ENCODE measurements around the gene CDC42. TPM values are rescaled to one million over a fixed set of nuclear protein-coding genes. Genes with fewer than 3 reads are reported as not detected.

The CDC42 gene
- total and polyA plus RNA-seq, 2 experiments from 2014 or later, result 69.7 to 358 TPM

- TF ChIP-seq EZH2phosphoT487 (IDR thresholded peaks at IDR 0.05; ENCODE audit: low read depth, severe bottlenecking, unreplicated experiment) (no peak), EZH2 (IDR thresholded peaks at IDR 0.05; ENCODE audit: borderline replicate concordance) (no peak), CTCF (IDR thresholded peaks at IDR 0.05; ENCODE audit: poor library complexity) (no peak)
- Histone ChIP-seq H3K4me2 (no peak overlapping the region), H4K20me1 (ENCODE audit: insufficient read depth, poor library complexity, severe bottlenecking) (no peaks in the 10 kb centered on the region), H2AFZ (no peak overlapping the region), H3K27ac (no peak overlapping the region), H3K4me3 (no peak overlapping the region), H3K9me3 (ENCODE audit: low read depth) (no peaks in the 10 kb centered on the region), H3K36me3 (replicated peaks; ENCODE audit: insufficient read depth, low read depth) (no peaks in the 10 kb centered on the region), H3K4me1 (ENCODE audit: insufficient read depth) (no peaks in the 10 kb centered on the region), H3K79me2 (no peaks in the 10 kb centered on the region), H3K9me2 (replicated peaks; ENCODE audit: insufficient read depth) (no peaks in the 10 kb centered on the region), H3K27me3 (no peaks in the 10 kb centered on the region)
- WGBS (ENCODE audit: low lambda C conversion rate, missing lambda C conversion rate), result 93% methylated on average over 9 of the region's 9 CpGs
- no peak for DNase-seq (ENCODE audit: low spot score)
Measured at GRCh38 chr1:22123901-22124404, 71.4 kb downstream of the CDC42 start.

GRCh38 chr1:22124592-22125229, 72.2 kb downstream of the CDC42 start:
- H3K9me3 ChIP-seq (ENCODE audit: low read depth), result no peaks in the 10 kb centered on the region

GRCh38 chr1:22126531-22126930, 74.0 kb downstream of the CDC42 start:
- H3K9me2 ChIP-seq (replicated peaks; ENCODE audit: insufficient read depth), result no peaks in the 10 kb centered on the region
- TF ChIP-seq CTCF (IDR thresholded peaks at IDR 0.05; ENCODE audit: poor library complexity) (no peak), EZH2phosphoT487 (IDR thresholded peaks at IDR 0.05; ENCODE audit: low read depth, severe bottlenecking, unreplicated experiment) (no peak), EZH2 (IDR thresholded peaks at IDR 0.05; ENCODE audit: borderline replicate concordance) (no peak)
- no peaks in the 10 kb centered on the region for H3K36me3 ChIP-seq (replicated peaks; ENCODE audit: insufficient read depth, low read depth)
- 94% methylated on average over 12 of the region's 12 CpGs for WGBS (ENCODE audit: low lambda C conversion rate, missing lambda C conversion rate)
- no peak overlapping the region for H3K27ac ChIP-seq
- no peaks in the 10 kb centered on the region for H3K4me1 ChIP-seq (ENCODE audit: insufficient read depth)
- no peaks in the 10 kb centered on the region for H3K27me3 ChIP-seq
- H2AFZ ChIP-seq, result no peak overlapping the region
- no peak overlapping the region for H3K4me2 ChIP-seq
- H3K79me2 ChIP-seq, result no peaks in the 10 kb centered on the region
- DNase-seq (ENCODE audit: low spot score), result no peak
- H3K9me3 ChIP-seq (ENCODE audit: low read depth), result no peaks in the 10 kb centered on the region
- no peaks in the 10 kb centered on the region for H4K20me1 ChIP-seq (ENCODE audit: insufficient read depth, poor library complexity, severe bottlenecking)
- H3K4me3 ChIP-seq, result no peak overlapping the region

More at GRCh38 chr1:22124592-22125229, 72.2 kb downstream of the CDC42 start:
- Histone ChIP-seq H3K9me2 (replicated peaks; ENCODE audit: insufficient read depth) (no peaks in the 10 kb centered on the region), H2AFZ (no peak overlapping the region), H3K4me3 (no peak overlapping the region), H3K27ac (no peak overlapping the region), H3K36me3 (replicated peaks; ENCODE audit: insufficient read depth, low read depth) (no peaks in the 10 kb centered on the region), H3K4me2 (no peak overlapping the region), H3K27me3 (no peaks in the 10 kb centered on the region), H4K20me1 (ENCODE audit: insufficient read depth, poor library complexity, severe bottlenecking) (no peaks in the 10 kb centered on the region), H3K79me2 (no peaks in the 10 kb centered on the region), H3K4me1 (ENCODE audit: insufficient read depth) (no peaks in the 10 kb centered on the region)
- TF ChIP-seq EZH2 (IDR thresholded peaks at IDR 0.05; ENCODE audit: borderline replicate concordance) (no peak), EZH2phosphoT487 (IDR thresholded peaks at IDR 0.05; ENCODE audit: low read depth, severe bottlenecking, unreplicated experiment) (no peak), CTCF (IDR thresholded peaks at IDR 0.05; ENCODE audit: poor library complexity) (no peak)
- WGBS (ENCODE audit: low lambda C conversion rate, missing lambda C conversion rate), result 92% methylated on average over 8 of the region's 8 CpGs
- no peak for DNase-seq (ENCODE audit: low spot score)

Data from hepatocyte (in vitro differentiated cells).